Middle frontal gyrus (tissue), 1 donor: ENCODE data around the gene LPIN3.

ENCODE experiments used
- DNase-seq: peaks from one replicate; pipeline ENCODE4 v3.0.0-alpha.2; 2015; ENCODE audit warnings: low spot score; ENCODE audit errors: extremely low spot score

Gene LPIN3

DNA sequence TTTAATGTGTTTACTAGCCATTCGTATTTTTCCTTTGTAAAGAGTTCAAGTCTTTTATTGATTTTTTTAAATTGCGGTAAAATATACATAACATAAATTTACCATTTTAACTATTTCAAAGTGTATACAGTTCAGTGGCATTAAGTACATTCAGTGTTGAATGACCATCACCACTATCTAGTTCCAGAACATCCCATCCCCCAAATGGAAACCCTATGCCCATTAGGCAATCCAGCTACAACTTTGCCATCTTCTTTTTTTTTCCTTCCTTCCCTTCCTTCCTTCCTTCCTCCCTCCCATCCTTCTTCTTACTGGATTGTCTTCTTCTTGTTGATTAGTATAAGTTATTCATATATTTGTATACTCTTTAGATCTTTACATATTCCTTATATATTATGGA is 8.6 kb downstream of the LPIN3 start:
- no peak for DNase-seq

DNA sequence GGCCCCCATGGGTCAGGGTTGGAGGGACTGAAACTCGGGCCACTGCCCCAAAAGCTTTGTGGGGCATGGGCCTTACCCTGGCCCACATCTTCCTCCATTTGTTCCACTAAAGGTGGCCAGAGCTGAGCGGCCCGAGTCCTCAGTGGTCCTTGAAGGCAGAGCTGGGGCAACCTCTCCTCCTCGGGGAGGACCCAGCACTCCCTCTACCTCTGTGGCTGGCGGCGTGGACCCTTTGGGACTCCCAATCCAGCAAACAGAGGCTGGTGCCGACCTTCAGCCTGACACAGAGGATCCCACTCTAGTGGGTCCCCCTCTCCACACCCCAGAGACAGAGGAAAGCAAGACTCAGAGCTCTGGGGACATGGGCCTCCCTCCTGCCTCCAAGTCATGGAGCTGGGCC is 9.3 kb downstream of the LPIN3 start:
- DNase-seq = no peak

DNA sequence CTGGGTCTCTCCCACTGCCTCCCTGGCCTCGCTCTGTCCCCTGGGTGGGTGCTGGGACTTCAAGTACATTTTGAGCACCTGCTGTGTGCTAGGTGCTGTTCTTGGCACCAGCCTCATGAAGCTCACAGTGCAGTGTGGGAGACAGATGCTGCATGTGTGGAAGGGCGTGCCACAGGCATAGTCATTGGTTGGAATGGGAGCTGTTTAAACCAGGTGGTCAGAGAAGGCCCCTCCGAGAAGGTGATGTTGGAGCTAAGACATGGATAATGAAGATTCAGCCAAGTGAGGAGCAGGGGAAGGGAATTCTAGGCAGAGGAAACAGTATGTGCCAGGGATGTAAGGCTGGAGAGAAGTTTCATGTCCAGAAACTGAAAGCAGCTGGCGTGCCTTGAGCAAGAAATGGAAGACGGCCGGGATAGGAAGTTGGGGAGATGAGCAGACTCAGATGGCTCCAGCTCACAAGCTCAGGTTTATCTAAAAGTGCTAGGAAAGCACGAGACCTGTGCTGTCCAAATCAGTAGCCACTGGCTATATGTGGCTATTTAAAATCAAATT is 9.9 kb downstream of the LPIN3 start:
- no peak for DNase-seq

DNA sequence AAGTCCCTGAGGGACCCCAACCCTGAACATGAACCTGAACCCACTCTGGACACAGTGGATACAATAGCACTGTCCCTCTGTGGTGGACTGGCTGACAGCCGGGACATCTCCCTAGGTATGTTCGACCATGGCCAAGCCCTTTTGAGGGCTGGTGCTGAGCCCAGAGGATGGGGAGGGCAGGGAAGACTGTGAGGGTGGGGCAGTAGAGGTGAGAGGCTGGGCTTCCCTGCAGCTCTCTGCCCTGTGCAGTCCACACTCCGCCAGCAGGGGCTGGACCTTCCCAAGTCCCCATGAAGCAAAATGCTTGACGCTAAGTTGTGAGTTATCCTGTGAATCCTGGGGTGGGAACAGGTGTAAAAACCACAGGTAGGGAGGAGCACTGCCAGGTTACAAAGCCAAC is 11.5 kb downstream of the LPIN3 start:
- DNase-seq = no peak

GRCh38 chr20:41352666-41353065 is 12.0 kb downstream of the LPIN3 start:
- DNase-seq = no peak

DNA sequence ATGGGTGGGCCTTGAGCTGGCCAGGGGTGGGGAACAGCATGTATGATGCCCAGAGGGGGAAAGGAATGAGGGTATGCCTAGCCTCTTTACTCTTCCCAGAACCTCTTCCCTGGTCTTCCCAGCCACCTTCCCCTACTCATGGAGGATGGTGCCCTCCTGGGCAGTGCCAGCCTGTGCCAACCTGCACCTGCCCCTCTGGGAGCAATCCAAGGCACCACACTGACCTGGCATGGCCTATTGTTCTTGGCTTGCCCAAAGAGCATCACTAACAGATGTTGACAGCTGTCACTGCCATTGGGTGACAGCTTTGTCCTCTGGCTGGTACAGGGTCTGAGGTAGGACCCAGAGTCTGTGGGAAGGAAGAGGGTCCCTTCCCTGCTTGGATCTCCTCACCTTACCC is 12.9 kb downstream of the LPIN3 start:
- DNase-seq = no peak

- DNase-seq = no peak
Observed at GRCh38 chr20:41355192-41355591, 14.6 kb downstream of the LPIN3 start.

- no peak for DNase-seq
Observed at GRCh38 chr20:41355598-41356203, 15.1 kb downstream of the LPIN3 start.

GRCh38 chr20:41356951-41357350 is 16.3 kb downstream of the LPIN3 start:
- no peak for DNase-seq

GRCh38 chr20:41357424-41358163 is 17.0 kb downstream of the LPIN3 start:
- DNase-seq = no peak

DNA sequence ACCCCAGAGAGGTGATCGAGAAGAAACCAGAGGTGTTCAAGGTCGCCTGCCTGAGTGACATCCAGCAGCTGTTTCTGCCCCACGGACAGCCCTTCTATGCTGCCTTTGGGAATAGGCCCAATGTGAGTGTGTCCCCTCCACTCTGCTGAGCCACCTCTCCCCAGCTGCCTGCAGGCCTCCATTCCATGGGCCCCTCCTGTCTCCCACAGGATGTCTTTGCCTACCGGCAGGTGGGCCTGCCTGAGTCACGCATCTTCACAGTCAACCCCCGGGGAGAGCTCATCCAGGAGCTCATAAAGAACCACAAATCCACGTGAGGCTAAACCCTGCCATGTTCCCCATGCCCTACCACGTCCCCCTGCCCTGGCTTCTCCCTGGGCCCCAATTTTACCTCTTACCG is 17.6 kb downstream of the LPIN3 start:
- no peak for DNase-seq

- no peak for DNase-seq
Observed at GRCh38 chr20:41358717-41359116, 18.1 kb downstream of the LPIN3 start.

GRCh38 chr20:41359541-41360011 is 19.0 kb downstream of the LPIN3 start:
- DNase-seq = no peak

GRCh38 chr20:41360831-41361756 is 20.5 kb downstream of the LPIN3 start:
- no peak for DNase-seq

DNA sequence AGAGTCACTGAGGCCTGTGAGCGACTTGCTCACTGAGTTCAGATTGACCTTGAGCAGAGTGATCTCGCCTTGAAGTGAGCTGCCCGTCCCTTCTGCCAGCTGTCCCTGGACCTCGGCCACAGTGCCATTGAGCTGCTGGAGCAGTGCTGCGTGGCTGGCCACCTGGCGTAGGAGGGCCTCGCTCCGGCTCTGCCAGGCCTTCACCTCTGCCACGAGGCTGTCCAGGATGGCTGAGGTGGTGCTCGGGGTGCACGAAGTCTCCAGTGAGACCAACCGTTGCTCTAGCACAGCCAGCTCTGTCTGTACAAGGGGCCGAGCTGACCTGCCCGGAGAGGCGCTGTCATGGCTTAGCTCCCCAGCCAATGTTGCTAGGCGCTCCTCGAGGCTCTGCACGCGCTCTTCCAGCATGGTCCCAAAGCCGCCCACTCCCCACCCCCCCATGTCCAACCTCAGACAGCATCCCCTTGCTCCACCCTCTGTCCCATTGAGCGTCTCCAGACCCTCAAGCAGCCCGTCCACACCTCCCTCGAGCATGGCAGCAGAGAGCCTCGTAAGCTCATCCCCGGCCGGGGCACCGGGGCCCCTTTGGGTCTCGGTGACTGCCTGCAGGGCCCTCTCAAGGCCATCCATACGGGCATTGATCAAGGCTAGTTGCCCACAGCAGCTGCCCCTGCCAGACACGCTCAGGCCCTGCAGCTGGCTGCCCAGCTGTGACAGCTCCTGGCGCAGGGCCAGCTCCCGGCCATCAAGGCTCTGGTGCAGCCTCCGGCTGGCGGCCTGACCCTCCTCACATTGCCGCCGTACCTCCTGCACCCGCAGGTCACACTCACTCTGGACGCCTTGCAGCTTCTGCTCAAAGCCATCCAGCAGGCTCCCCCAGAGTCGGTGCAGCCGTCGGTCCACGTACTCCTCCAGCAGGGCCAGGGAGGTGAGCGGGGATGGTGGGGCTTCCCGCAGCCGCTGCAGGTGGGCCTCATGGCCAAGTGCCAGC is 21.4 kb downstream of the LPIN3 start:
- DNase-seq = no peak

DNA sequence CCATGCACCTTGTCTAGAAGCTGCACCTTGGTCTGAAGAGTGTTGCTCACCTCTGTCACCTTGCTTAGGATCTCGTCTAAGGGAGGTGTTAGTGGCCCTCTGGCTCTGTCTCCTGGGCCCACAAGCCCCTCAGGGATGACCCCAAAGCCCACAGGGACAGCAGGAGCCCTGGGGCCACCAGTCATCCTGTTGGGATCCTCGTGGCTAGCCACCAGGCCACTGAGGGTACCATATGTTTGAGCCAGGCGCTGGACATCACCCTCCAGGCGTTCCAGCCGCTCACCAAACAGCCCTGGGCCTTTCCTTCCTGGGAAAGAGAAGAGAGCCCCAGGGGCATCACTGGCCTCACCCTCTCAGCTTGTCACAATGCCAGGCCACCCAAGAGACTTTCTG is 22.1 kb downstream of the LPIN3 start:
- no peak for DNase-seq

DNA sequence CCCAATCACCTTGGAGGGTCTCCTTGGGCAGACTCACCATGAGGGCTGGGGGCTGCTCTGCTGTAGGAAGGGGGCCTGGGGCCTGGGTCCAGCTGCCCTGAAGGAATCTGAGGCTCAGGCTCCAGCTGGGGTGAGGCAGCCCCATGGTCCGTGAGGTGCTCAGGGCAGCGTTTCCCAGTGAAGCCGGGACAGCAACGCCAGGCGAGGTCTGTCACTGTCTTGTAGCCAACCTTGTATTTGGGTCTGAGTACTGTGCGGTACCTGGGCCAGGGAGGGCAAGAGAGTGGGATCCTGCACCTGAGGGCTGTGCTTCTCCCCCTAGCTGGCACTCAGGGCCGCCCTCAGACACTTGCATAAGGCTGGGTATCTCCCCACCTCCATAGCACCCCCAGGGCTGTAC is 23.0 kb downstream of the LPIN3 start:
- no peak for DNase-seq

- no peak for DNase-seq
Observed at GRCh38 chr20:41364236-41364855, 23.7 kb downstream of the LPIN3 start.

DNA sequence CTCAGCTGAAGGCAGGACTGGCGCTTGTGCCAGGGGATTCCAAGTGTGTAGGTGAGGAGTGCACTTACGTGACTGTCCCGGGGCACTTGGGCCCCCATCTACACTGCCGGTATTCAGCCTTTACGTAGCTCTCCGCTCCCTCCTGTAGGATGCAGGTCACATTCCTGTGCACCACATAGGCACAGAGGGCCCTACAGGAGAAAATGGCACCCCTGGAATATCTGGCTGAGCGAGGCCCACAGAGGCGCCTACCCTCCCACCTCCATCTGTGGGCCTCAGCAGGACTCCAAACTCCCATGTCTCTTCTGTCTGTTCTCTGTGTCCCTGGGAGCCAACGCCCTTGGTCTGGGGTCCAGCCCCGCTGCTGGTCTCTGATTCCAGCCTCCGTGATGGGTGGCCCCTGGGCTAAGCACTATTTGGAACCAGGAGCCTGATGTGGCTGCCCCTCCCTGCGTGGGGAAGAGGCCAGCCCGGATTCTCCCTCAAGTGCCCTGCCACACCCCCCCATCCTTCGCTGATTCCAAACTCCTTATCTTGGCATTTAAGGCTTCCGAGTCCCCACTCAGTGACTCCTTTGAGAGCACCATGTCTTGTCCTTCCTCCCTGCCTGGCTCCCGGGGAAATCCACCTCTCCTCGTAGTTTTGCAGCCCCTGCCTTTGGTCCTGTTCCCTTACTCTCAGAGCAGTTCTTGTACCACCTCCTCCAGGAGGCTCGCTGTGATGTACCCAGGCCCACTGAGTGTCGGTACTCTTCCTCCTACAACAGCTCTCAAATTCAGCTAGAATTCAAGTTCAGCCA is 24.5 kb downstream of the LPIN3 start:
- DNase-seq = no peak
